NK-92 treated with Interleukin-12 subunit alpha and Interleukin-12 subunit beta, amount 100 ng/mL, for 24 hours (cell line): ENCODE results near the gene COPB1.
A peak's percentile ranks its signal among the peaks of the same experiment; 100 is the strongest.
"Not testable (repeated sequence)": the region's sequence is repeated elsewhere in the genome, so short reads cannot be mapped to it uniquely, and the experiment has no call there.

Source experiments
- DNase-seq: peaks from one replicate; lab custom pipeline; 2025; lab: John Stamatoyannopoulos, UW

Gene COPB1

GRCh38 chr11:14499560-14500180 lies at the start of gene COPB1:
TSS of gene COPB1 (minus strand) at chr11:14499811. CDS start at chr11:14498928, 883 bp downstream.
- peak; percentile 87 for DNase-seq

DNA sequence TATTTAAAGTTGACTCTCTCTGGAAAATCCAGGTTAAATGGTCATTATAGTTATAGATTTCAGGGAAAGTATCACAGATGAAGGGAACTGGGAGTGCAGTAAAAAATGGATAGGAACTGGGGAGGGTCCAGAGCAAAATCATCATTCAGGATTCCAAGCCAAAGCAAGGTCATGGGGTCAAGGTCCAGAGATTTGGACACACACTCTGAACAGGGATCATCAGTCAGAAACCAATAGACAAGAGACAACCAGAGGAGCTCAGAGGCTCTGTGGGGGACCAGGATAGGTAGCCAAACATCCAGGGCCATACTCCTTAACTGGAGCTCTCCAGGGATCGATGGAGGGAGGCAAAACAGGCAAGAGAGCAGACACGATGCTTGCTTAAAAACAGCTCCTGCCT lies 47.8 kb upstream of the COPB1 start:
- no peak for DNase-seq

GRCh38 chr11:14546672-14547071 lies 47.1 kb upstream of the COPB1 start:
- no peak for DNase-seq

DNA sequence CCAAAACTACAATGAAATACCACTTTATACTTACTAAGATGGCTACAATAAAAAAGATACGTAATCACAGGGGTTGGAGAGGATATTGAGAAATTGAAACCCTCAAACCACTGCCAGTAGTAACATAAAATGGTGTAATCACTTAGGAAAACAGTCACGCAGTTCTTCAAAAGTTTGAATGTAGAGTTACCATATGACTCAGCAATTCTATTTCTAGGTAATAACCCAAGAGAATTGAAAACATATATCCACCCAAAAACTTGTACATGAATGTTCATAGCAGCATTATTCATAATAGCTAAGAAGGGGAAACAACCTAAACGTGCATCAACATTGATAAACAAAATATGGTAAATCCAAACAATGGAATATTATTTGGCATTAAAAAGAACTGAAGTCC lies 45.0 kb upstream of the COPB1 start:
- no peak for DNase-seq

- no peak for DNase-seq
Measured at GRCh38 chr11:14543260-14543659, 43.6 kb upstream of the COPB1 start.

DNA sequence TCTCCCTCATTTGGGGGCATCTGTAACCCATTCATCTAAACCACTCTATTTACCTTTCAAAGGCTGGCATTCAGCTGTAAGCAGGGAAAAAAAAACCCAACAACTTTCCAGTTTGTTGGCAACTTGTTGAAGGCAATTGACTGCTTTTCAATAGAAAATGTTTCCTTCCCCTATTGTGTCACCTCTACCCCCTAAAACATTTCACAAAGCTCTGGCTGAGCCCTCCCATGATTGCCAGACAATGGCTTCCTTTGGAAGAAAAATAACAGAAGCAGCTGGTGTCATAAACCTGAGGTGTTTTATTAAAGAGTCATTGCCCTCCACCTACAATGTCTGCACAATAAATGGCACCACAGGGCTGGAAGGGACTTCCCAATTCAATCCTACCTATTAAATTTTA lies 42.7 kb upstream of the COPB1 start:
- no peak for DNase-seq

DNA sequence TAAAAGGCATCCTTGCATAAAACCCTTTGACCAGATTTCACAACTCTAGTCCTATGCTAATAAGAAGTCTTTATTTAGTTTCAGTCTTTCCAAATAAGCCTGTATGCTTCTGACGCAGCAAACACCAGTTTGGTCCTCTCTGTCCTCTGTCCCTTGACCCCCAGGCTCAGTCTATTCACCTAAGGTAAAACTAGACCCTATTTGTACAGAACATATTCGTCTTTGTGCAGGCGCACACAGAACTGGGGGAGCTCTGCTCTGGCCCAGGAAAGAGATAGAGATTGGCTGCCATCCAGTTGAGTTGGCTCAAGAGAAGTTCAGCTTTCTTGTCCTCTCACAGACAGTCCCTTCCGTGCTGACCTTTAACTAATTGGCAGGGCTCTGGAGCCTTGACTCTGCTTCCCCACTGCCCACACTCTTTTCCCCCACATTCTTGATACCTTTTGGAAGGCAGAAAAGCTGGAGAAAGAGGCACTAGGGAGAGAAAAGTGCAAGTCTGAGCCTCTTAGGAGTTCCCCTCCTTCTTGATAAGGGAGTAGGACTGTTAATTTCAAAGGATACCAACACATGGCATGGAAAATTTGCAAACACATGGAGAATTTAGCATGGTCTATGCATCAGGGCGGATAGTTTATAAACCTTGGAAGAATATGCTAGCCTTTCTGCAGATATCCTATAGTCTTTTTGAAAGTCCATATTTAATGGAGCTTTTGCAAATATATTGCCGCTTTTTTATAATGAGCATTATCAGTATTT lies 41.8 kb upstream of the COPB1 start:
- DNase-seq: no peak

GRCh38 chr11:14539982-14540421 lies 40.4 kb upstream of the COPB1 start:
- DNase-seq: no peak

DNA sequence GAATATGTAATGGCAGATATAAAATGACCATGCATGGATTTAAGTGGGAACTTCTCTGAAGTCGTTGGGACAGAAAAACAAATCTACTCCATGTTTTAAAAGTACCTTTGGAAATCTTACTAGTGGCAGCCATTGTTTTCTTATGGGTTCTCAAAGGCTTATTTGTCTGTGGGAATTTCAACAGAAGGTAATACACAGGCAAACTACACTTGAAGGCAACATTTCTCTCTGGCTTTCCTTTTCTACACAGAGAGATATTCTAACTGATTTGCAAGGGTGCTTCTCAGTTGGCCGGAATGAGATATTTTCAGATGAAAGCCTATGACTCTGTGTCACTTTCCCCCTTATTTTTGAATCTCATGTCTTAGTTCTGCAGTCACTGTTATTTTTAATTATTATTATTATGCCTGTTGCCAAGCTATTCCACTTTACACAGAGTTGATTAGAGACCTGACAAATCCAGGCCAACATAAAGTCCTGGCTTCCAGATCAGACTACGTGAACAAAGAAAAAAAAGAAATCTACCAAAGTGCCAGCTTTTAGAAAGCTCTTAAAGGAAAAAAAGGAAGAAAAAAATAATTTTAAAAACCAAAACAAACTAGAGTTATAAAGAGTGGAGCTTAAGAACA lies 39.4 kb upstream of the COPB1 start:
- no peak for DNase-seq

DNA sequence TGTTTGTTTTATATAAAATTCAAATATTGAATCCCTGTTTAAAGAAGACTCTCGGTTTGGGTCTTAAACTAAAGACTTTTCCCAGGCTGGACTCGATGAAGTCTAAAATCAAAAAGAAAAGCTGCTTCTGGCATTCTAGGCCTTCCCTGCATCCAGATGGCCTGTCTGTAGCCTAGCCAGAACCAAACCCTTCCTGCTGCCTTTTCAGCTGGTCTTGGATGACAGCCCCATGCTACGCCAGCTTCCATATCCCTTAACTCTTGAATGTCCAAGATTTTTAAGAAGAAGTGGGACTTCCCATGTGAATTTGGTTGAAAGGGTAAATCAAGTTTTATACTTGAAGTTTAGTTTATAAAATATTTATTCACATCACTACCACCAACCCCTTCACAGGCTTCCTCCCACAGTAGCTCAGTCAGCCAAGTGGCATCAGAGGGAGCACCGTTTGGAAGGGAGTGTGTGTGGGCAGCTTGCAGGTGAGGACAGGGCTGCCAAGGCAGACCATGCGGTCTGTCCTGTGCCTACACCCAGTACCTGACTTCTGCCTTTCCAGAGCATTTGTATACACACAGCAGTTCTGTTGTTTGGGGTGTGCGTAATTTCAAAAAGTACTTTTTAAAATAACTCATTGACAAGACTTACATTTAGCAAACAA lies 38.8 kb upstream of the COPB1 start:
- no peak for DNase-seq

GRCh38 chr11:14537134-14537599 lies 37.6 kb upstream of the COPB1 start:
- no peak for DNase-seq

GRCh38 chr11:14535166-14535565 lies 35.6 kb upstream of the COPB1 start:
- not testable (repeated sequence) for DNase-seq

DNA sequence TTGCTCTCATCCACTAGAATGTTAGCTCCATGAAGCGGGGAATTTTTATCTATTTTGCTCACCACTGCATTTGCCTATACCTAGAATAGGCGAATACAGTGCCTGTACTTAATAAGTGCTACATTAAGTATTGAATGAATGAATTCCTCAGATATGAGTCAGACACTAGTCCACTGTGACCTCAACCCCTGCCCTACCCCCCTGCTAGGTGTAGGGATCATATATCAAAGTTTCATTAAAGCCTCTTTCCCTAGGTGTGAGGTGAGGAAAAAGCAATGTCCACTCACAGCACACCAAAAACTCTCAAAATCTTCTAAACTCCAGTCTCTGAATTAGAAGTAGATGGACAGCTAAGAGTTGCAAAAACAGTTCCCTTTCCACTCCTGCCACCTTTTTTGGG lies 30.3 kb upstream of the COPB1 start:
- DNase-seq: no peak

GRCh38 chr11:14529321-14529720 lies 29.7 kb upstream of the COPB1 start:
- no peak for DNase-seq

DNA sequence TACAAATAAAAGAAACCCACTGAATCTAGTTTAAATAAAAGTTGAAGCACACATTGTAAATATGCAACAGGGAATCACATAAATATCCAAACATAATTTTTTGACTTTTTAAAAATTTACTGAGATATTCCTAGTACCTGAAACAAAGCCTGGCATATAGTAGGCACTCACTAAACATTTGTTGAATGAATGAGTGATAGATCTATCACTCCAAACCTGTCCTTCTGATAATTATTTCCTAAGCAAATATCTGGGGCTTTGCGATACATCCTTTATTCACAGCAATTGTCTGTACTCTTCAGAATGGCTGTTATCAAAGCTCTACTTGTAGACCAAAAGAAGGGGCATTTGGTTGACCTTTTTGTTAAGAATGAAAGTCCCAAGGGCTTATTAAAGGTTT lies 23.2 kb upstream of the COPB1 start:
- no peak for DNase-seq

- no peak for DNase-seq
Measured at GRCh38 chr11:14522245-14522644, 22.6 kb upstream of the COPB1 start.

- no peak for DNase-seq
Measured at GRCh38 chr11:14520747-14521151, 21.1 kb upstream of the COPB1 start.

DNA sequence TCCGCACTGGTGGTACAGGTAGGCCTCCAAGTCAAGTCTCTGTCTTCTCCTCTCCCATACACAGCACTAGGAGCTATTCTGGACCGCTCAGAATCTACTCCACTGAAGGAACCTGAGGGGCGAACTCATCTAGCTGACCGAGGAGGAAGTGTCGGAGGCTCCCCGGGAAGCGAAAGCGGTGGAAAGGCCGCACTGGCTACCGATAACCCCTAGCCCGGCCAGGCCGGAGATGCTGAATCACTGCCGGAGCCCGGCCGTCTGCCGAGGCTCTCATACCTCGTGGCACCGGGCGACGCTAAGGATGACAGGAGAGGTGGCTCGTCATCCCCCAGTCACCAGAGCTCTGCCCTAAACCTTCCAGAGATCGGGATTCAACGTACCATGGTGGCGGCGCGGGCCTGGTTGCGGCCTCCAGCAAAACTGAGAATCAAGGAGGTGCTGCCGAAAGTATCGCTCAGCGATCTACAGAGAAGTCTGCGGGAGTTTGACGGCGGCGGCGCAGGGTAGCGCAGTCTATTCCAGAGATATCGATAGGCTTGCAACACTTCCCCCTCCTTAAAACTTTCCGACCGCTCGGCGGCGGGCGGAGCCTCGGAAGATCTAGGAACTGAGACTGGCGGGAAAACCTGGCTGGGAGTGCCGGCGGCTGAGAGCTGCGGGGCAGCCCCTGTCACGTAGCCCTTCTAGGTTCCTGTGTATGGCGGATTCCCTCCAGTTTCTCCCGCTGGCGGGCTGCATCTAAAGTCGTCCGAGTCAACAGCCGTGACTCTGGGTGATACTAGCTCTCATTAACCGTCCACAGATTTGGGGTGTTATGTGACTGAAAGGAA lies 20.5 kb upstream of the COPB1 start, which contains the start of gene PSMA1:
Gene PSMA1, minus strand, starts transcription at position 470 of the 830 bp plus-strand sequence. Its CDS starts 87 bp downstream, at position 383.
- DNase-seq: peak; percentile 89

- DNase-seq: no peak
Measured at GRCh38 chr11:14519597-14519916, 19.9 kb upstream of the COPB1 start.

GRCh38 chr11:14518820-14519219 lies 19.2 kb upstream of the COPB1 start:
- DNase-seq: no peak

GRCh38 chr11:14513800-14514199 lies 14.2 kb upstream of the COPB1 start:
- DNase-seq: no peak

DNA sequence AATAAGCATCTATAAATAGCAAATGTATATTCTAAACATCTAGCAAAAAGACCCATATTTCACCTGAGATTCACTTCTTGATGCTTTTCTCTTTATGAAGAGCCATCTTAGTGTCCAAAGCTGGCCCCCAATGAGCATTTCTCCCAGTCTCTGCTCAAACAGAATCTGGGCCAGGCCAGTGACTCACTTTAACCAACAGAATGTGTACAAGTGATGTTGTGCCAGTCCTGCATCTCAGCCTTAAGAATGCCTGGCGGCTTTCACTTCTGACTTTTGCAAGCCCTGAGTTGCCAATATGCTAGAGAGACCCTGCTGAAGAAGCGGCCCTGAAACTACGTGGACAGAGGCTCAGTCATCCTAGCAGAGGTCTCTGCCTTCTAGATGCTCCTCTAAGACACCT lies 6.9 kb upstream of the COPB1 start:
- no peak for DNase-seq
